IPS DF 4.7 (cell line): Measurements from ENCODE around the gene GPR183.
"Not testable (repeated sequence)": the region's sequence is repeated elsewhere in the genome, so short reads cannot be mapped to it uniquely, and the experiment has no call there.

Experiments
- DNase-seq: peaks from one replicate; pipeline ENCODE4 v3.0.0-alpha.2; 2013; ENCODE audit warnings: low spot score; ENCODE audit errors: extremely low read depth

Gene GPR183

GRCh38 chr13:99249606-99250005, 57.6 kb downstream of the GPR183 start:
- not testable (repeated sequence) for DNase-seq

- DNase-seq: not testable (repeated sequence)
Measured at GRCh38 chr13:99249178-99249577, 58.0 kb downstream of the GPR183 start.

- no peak for DNase-seq
Measured at GRCh38 chr13:99246100-99246499, 61.1 kb downstream of the GPR183 start.
